ENCODE results near the gene SLC9A3. TPM values are rescaled to one million over a fixed set of nuclear protein-coding genes. Genes with fewer than 3 reads are reported as not detected.

SLC9A3 gene
- total RNA-seq, 4 donors from 2014 or later, result 1.7 to 4.5 (median 2.9) TPM

DNA sequence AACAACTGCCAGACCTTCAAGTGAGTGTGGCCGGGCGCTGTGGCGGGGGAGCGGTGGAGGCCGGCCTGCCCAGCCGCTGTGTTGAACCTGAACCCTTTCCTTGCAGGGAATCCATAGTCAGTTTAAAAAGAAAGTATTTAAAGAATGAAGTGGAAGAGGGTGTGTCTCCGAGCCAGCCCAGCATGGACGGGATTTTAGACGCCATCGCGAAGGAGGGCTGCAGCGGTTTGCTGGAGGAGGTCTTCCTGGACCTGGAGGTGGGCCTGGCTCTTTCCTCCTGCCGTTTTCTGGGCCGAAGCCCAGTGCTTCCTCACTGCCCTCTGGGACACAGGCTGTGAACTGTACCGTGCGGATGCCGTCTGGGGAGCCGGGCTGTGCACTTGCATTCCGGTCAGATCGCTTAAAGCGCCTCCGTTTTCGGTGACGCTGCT, 62.2 kb downstream of the SLC9A3 start:
- H3K4me3 ChIP-seq, result no peak overlapping the region
- ATAC-seq, result no peak
- H3K9me3 ChIP-seq, result no peaks in the 10 kb centered on the region
- in situ Hi-C loops (cut with MboI; ENCODE audit: low sequenced_read_pairs in 4 of 4) (no loop called here), intact Hi-C loops (cut with DNase I; ENCODE audit: low total_unique reads) (no loop called here)
- peak in 1 of 2 donors; percentile 2 for DNase-seq
- TF ChIP-seq, protein P1, sequence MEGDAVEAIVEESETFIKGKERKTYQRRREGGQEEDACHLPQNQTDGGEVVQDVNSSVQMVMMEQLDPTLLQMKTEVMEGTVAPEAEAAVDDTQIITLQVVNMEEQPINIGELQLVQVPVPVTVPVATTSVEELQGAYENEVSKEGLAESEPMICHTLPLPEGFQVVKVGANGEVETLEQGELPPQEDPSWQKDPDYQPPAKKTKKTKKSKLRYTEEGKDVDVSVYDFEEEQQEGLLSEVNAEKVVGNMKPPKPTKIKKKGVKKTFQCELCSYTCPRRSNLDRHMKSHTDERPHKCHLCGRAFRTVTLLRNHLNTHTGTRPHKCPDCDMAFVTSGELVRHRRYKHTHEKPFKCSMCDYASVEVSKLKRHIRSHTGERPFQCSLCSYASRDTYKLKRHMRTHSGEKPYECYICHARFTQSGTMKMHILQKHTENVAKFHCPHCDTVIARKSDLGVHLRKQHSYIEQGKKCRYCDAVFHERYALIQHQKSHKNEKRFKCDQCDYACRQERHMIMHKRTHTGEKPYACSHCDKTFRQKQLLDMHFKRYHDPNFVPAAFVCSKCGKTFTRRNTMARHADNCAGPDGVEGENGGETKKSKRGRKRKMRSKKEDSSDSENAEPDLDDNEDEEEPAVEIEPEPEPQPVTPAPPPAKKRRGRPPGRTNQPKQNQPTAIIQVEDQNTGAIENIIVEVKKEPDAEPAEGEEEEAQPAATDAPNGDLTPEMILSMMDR (IDR thresholded peaks at IDR 0.05 in 4 of 5, conservative IDR thresholded peaks at IDR 0.05 in 1 of 5), result no peak
- no peak for TF ChIP-seq POLR2A (IDR thresholded peaks at IDR 0.05)
- peaks cover 0 to 95% of the 10 kb centered on the region in 2 donors for H3K36me3 ChIP-seq
- no peaks in the 10 kb centered on the region for H3K4me1 ChIP-seq
- no peaks in the 10 kb centered on the region for H3K27me3 ChIP-seq
- H3K27ac ChIP-seq, result no peak overlapping the region

DNA sequence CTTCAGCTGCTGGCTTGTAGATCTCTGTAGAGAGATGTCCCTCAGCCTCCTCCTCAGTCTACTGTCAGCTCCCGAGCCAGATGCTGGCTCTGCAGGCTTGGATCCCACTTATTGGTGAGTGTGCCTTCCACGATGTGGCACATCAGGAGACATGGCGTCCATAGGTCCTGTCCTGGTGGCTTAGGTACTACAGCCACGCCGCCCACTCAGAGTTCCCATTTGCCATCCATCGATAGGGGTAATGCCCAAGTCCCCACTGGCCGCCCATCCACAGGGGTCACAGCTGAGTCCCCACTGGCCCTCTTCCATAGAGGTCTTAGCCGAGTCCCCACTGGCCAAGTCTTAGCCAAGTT, 64.0 kb downstream of the SLC9A3 start:
- H3K4me1 ChIP-seq, result no peaks in the 10 kb centered on the region
- peaks cover 0 to 92% of the 10 kb centered on the region in 2 donors for H3K36me3 ChIP-seq
- no peaks in the 10 kb centered on the region for H3K27me3 ChIP-seq
- intact Hi-C loops (cut with DNase I; ENCODE audit: low total_unique reads) (no loop called here), in situ Hi-C loops (cut with MboI; ENCODE audit: low sequenced_read_pairs in 4 of 4) (no loop called here)
- H3K9me3 ChIP-seq, result no peaks in the 10 kb centered on the region
- TF ChIP-seq POLR2A (IDR thresholded peaks at IDR 0.05), result no peak
- TF ChIP-seq, protein P1 (IDR thresholded peaks at IDR 0.05 in 4 of 5, conservative IDR thresholded peaks at IDR 0.05 in 1 of 5), result no peak
- no peak overlapping the region for H3K27ac ChIP-seq
- DNase-seq (peak in 1 of 2 donors; percentile 7), ATAC-seq (no peak)
- no peak overlapping the region for H3K4me3 ChIP-seq

DNA sequence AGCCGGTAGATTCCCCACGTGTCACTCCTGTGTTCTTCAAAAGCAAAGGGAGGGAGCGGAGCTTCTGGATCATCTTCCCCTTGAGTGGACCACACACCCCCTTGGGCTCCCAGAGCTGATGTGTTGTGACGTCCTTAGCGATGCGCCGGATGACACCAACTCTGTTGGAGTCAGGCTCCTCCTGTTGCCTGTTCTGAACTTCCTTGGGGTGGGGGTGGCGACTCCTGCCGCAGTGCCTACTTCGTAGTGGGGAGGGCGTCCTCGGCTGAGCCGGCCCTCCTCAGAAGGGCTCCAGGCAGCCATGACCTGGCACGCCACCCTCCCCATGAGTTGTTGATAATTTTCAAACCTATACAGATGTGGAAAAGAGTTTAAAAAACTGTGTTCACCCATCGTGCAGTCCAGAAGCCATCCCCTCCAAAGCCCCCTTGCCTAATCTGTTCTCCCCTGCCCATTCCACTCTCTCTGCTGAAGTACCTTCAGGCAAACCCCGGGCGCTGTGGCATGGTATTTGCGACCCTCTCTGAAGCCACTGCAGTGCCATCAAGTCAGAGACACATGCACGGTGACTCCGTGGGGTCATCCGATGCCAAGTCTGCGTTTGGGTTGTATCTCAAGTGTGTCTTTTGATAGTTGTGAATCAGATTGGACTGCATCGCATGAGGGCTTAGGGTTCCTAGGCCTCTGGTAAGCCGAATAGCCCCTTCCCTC, 64.5 kb downstream of the SLC9A3 start:
- Histone ChIP-seq H3K27ac (no peak overlapping the region), H3K4me1 (no peaks in the 10 kb centered on the region), H3K9me3 (no peaks in the 10 kb centered on the region), H3K4me3 (no peak overlapping the region), H3K36me3 (peaks cover 0 to 92% of the 10 kb centered on the region in 2 donors), H3K27me3 (no peaks in the 10 kb centered on the region)
- DNase-seq (peak in 1 of 2 donors; percentile 3), ATAC-seq (no peak)
- in situ Hi-C loops (cut with MboI; ENCODE audit: low sequenced_read_pairs in 4 of 4), result no loop called here
- TF ChIP-seq, protein P1 (IDR thresholded peaks at IDR 0.05 in 4 of 5, conservative IDR thresholded peaks at IDR 0.05 in 1 of 5), result no peak
- no peak for TF ChIP-seq POLR2A (IDR thresholded peaks at IDR 0.05)
- intact Hi-C loops (cut with DNase I; ENCODE audit: low total_unique reads), result no loop called here

DNA sequence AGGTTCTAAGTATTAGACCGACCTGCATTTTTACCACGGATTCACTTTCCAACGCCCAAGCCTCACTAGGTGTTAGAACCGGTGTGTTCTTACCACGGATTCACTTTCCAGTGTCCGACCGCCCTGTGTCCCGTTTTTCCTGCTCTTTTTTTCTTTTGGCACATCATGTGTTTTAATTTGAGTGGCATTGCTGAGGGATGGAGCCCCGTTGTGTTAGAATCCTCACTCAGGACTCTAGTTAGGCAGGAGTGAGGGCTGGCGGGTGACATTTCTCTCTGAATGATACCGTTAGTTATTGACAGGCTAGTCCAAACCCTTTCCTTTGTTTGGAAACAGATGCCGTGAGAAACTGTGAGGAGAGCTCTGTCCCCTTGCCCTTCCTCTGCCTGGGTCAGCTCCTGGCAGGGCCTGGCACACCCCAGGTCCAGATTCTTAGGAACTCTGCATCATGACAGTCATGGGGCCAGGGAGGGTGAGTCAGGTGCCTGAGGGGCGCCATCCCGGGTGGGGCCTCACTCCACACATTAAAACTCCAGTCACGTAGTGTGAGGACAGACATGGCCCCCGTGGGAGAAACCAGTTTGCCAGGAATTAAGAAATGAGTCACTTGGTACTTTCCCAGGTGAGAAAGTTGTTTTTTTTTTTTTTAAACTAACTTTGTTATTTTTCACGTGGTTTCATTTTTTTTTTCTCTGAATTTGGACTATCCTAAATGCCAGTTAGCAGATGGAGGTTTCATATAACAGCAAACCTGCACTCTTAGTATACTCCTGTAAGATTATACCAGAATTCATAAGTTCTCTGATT, 65.5 kb downstream of the SLC9A3 start:
- Histone ChIP-seq H3K36me3 (peaks cover 0 to 90% of the 10 kb centered on the region in 2 donors), H3K4me3 (no peak overlapping the region), H3K9me3 (no peaks in the 10 kb centered on the region), H3K27ac (no peak overlapping the region), H3K4me1 (no peaks in the 10 kb centered on the region), H3K27me3 (no peaks in the 10 kb centered on the region)
- in situ Hi-C loops (cut with MboI; ENCODE audit: low sequenced_read_pairs in 4 of 4), result no loop called here
- DNase-seq, result peak in 1 of 2 donors; percentile 27
- TF ChIP-seq, protein P1 (IDR thresholded peaks at IDR 0.05 in 4 of 5, conservative IDR thresholded peaks at IDR 0.05 in 1 of 5), result no peak
- TF ChIP-seq POLR2A (IDR thresholded peaks at IDR 0.05), result no peak
- no peak for ATAC-seq
- intact Hi-C loops (cut with DNase I; ENCODE audit: low total_unique reads), result no loop called here

Data from gastrocnemius medialis (tissue), 4 donors.